H1 (cell line): ENCODE data around the gene TLR5. TPM values are rescaled to one million over a fixed set of nuclear protein-coding genes. Genes with fewer than 3 reads are reported as not detected.
A peak's percentile ranks its signal among the peaks of the same experiment; 100 is the strongest.

Experiments
- CTCF ChIA-PET: fragments of 300-600 bp; sonication (Branson Sonifier 250); formaldehyde crosslinking; loops from one replicate; lab custom pipeline; 2021; ENCODE audit not compliant: partially characterized antibody; lab: Charles Lee
- POLR2A ChIA-PET: fragments of 300-600 bp; sonication (Branson Sonifier 250); formaldehyde crosslinking; loops from one replicate; lab custom pipeline; 2021; ENCODE audit warnings: inconsistent platforms; ENCODE audit not compliant: partially characterized antibody; lab: Charles Lee
- DNase-seq, 2 experiments: peaks; one replicate each; pipeline versions ENCODE4 v3.0.0 to v3.0.0-alpha.2; 2010 to 2022; ENCODE audit warnings: low spot score in 2 of 2, low read depth in 1 of 2, mixed read lengths in 1 of 2
- FAIRE-seq: peaks from 2 replicates; lab custom pipeline; 2011; peaks lifted over from hg19 to GRCh38; lab: Jason Lieb, UNC
- H2AFZ ChIP-seq: 2 replicates; pipeline ENCODE4 v1.8.1; 2012; ENCODE audit warnings: low read length, inconsistent platforms
- H2AK5ac ChIP-seq: 2 replicates; pipeline ENCODE4 v1.6.1; 2013; ENCODE audit warnings: low read depth, low read length
- H2BK120ac ChIP-seq: replicated peaks from 2 replicates; pipeline ENCODE3; 2013; ENCODE audit warnings: low read depth, low read length, inconsistent platforms
- H2BK12ac ChIP-seq: 2 replicates; pipeline ENCODE4 v1.6.1; 2013; ENCODE audit warnings: low read depth, low read length
- H2BK15ac ChIP-seq: 2 replicates; pipeline ENCODE4 v1.6.1; 2013; ENCODE audit warnings: low read length
- H2BK20ac ChIP-seq: 2 replicates; pipeline ENCODE4 v1.6.1; 2013; ENCODE audit warnings: low read length
- H2BK5ac ChIP-seq: 2 replicates; pipeline ENCODE4 v1.6.1; 2013; ENCODE audit warnings: low read depth, low read length
- H3K14ac ChIP-seq: 2 replicates; pipeline ENCODE4 v1.6.1; 2013; ENCODE audit warnings: inconsistent platforms; ENCODE audit not compliant: insufficient read length
- H3K18ac ChIP-seq: 2 replicates; pipeline ENCODE4 v1.6.1; 2013; ENCODE audit warnings: low read length; ENCODE audit errors: extremely low read depth
- H3K23ac ChIP-seq: 2 replicates; pipeline ENCODE4 v1.6.1; 2013; ENCODE audit warnings: inconsistent platforms; ENCODE audit not compliant: insufficient read length
- H3K23me2 ChIP-seq: 2 replicates; pipeline ENCODE4 v1.6.1; 2013; ENCODE audit warnings: low read depth, low read length
- H3K27ac ChIP-seq: 2 replicates; pipeline ENCODE4 v1.6.1; 2011; ENCODE audit warnings: low read depth, low read length, inconsistent platforms
- H3K27me3 ChIP-seq, 4 experiments: replicated peaks in 1 of 4; 1 replicate in 1 of 4; 2 replicates in 3 of 4; pipeline versions ENCODE4 v1.6.1 to v1.8.1; 2011 to 2013; ENCODE audit warnings: low read length in 3 of 4, mild to moderate bottlenecking in 3 of 4, inconsistent platforms in 2 of 4, mixed read lengths in 2 of 4, moderate library complexity in 1 of 4; ENCODE audit not compliant: control insufficient read depth in 3 of 4, insufficient read depth in 3 of 4; ENCODE audit errors: extremely low read depth in 1 of 4
- H3K36me3 ChIP-seq, 4 experiments: 2 replicates each; pipeline versions ENCODE4 v1.6.1 to v1.8.1; 2011 to 2013; ENCODE audit warnings: mild to moderate bottlenecking in 4 of 4, low read length in 3 of 4, moderate library complexity in 2 of 4, control low read depth in 1 of 4, inconsistent platforms in 1 of 4; ENCODE audit not compliant: insufficient read depth in 4 of 4, control insufficient read depth in 2 of 4
- H3K4ac ChIP-seq: replicated peaks from 2 replicates; pipeline ENCODE3; 2013; ENCODE audit warnings: low read length, low read depth, mixed read lengths, inconsistent platforms; ENCODE audit not compliant: insufficient read length
- H3K4me1 ChIP-seq, 4 experiments: replicated peaks in 1 of 4; 1 replicate in 1 of 4; 2 replicates in 3 of 4; pipeline versions ENCODE4 v1.6.1 to v1.8.1; 2011 to 2013; ENCODE audit warnings: low read length in 3 of 4, inconsistent platforms in 2 of 4, mixed read lengths in 1 of 4; ENCODE audit not compliant: insufficient read depth in 4 of 4, control insufficient read depth in 3 of 4
- H3K4me2 ChIP-seq, 2 experiments: 2 replicates each; pipeline versions ENCODE4 v1.6.1 to v1.8.1; 2011 to 2013; ENCODE audit warnings: low read depth in 2 of 2, low read length in 2 of 2, control low read depth in 1 of 2, inconsistent platforms in 1 of 2, mild to moderate bottlenecking in 1 of 2; ENCODE audit not compliant: insufficient read depth in 1 of 2
- H3K4me3 ChIP-seq, 4 experiments: fragments of 200-600, 300-600 bp in 1 of 4; sonication (generic), shearing (Covaris generic), sonication (Bioruptor Twin) in 1 of 4; 2 replicates each; pipeline versions ENCODE4 v1.5.1 to v1.8.1; 2011 to 2016; ENCODE audit warnings: low read length in 4 of 4, low read depth in 3 of 4, control low read depth in 2 of 4, inconsistent platforms in 2 of 4, mild to moderate bottlenecking in 2 of 4, mixed read lengths in 1 of 4, moderate library complexity in 1 of 4; ENCODE audit not compliant: insufficient read depth in 2 of 4; ENCODE audit errors: extremely low read depth in 1 of 4
- H3K56ac ChIP-seq: replicated peaks from 2 replicates; pipeline ENCODE3; 2013; ENCODE audit warnings: low read depth, mild to moderate bottlenecking, mixed read lengths, low read length, inconsistent platforms; ENCODE audit not compliant: insufficient read length
- H3K79me1 ChIP-seq: 2 replicates; pipeline ENCODE4 v1.6.1; 2013; ENCODE audit warnings: low read depth, low read length, control low read depth
- H3K79me2 ChIP-seq, 2 experiments: 2 replicates each; pipeline versions ENCODE4 v1.6.1 to v1.8.1; 2012 to 2013; ENCODE audit warnings: low read length in 2 of 2, mild to moderate bottlenecking in 2 of 2, inconsistent platforms in 1 of 2; ENCODE audit not compliant: insufficient read depth in 2 of 2, control insufficient read depth in 1 of 2
- H3K9ac ChIP-seq, 4 experiments: replicated peaks in 1 of 4; 1 replicate in 1 of 4; 2 replicates in 3 of 4; pipeline versions ENCODE4 v1.6.1 to v1.8.1; 2011 to 2013; ENCODE audit warnings: low read depth in 3 of 4, low read length in 3 of 4, control low read depth in 2 of 4, mild to moderate bottlenecking in 2 of 4, moderate library complexity in 2 of 4, inconsistent platforms in 1 of 4; ENCODE audit errors: extremely low read depth in 1 of 4
- H3K9me3 ChIP-seq, 2 experiments: 2 replicates each; pipeline versions ENCODE4 v1.6.1 to v1.8.1; 2012 to 2013; ENCODE audit warnings: mild to moderate bottlenecking in 2 of 2, moderate library complexity in 2 of 2, control low read depth in 1 of 2, inconsistent platforms in 1 of 2, low read depth in 1 of 2, low read length in 1 of 2, mixed read lengths in 1 of 2; ENCODE audit not compliant: insufficient read depth in 2 of 2
- H4K20me1 ChIP-seq, 2 experiments: replicated peaks in 1 of 2; 2 replicates each; pipeline versions ENCODE3 to v1.8.1; 2011 to 2013; ENCODE audit warnings: inconsistent platforms in 2 of 2, low read length in 2 of 2, mild to moderate bottlenecking in 1 of 2; ENCODE audit not compliant: insufficient read depth in 2 of 2, control insufficient read depth in 1 of 2
- H4K5ac ChIP-seq: 2 replicates; pipeline ENCODE4 v1.6.1; 2013; ENCODE audit warnings: low read length, low read depth, mixed read lengths, inconsistent platforms; ENCODE audit not compliant: insufficient read length
- H4K8ac ChIP-seq: 2 replicates; pipeline ENCODE4 v1.8.0; 2013; ENCODE audit warnings: mild to moderate bottlenecking, moderate library complexity, low read length, inconsistent platforms; ENCODE audit not compliant: insufficient read depth; ENCODE audit errors: extremely low read depth
- H4K91ac ChIP-seq: replicated peaks from 2 replicates; pipeline ENCODE3; 2013; ENCODE audit warnings: low read length, mixed read lengths, inconsistent platforms; ENCODE audit not compliant: insufficient read length
- SRF ChIP-seq: IDR thresholded peaks from 2 replicates; pipeline ENCODE4 v1.6.1; 2011; ENCODE audit warnings: mild to moderate bottlenecking, low read depth, low read length, moderate library complexity
- TAF1 ChIP-seq: IDR thresholded peaks from 2 replicates; pipeline ENCODE4 v1.6.1; 2011; ENCODE audit warnings: mild to moderate bottlenecking, low read depth, low read length
- WGBS, 2 experiments: shearing (Covaris generic) in 1 of 2; methylation state at CpG; one replicate each; pipeline versions ENCODE4 v1.1.6 to v1.1.7; 2013 to 2015; ENCODE audit warnings: low lambda C conversion rate in 2 of 2, mixed read lengths in 2 of 2, inconsistent platforms in 1 of 2, low coverage in 1 of 2, missing lambda C conversion rate in 1 of 2; ENCODE audit not compliant: insufficient replicate concordance in 2 of 2, insufficient coverage in 1 of 2, insufficient read length in 1 of 2; ENCODE audit errors: extremely low coverage in 1 of 2, missing lambda C conversion rate in 1 of 2; 5-methylcytosine and 5-hydroxymethylcytosine counted together
- polyA plus RNA-seq, 7 experiments: library from polyadenylated mRNA; depleted of rRNA in 3 of 7; stranded (reverse) in 5 of 7; unstranded in 2 of 7; fragments of >200 nt in 5 of 7; fragments of 200-250 nt in 2 of 7; gene quantifications; 1 replicate in 5 of 7; 2 replicates in 1 of 7; 4 replicates in 1 of 7; pipeline versions ENCODE4 v1.2.1 to v1.2.3, GENCODE V29; 2011 to 2013; ENCODE audit warnings: missing spikeins in 2 of 7, mixed read lengths in 2 of 7
- total RNA-seq: library from RNA; stranded (reverse); fragmentation: NEBNext Ultra II Directional; extraction: Animal tissue kit (Norgen Biotek cat#: 25700); gene quantifications from 2 replicates; pipeline ENCODE4 v1.2.1, GENCODE V29; 2021

Gene TLR5
- total and polyA plus RNA-seq, 2 of the 8 experiments (the other 6 are each of a cell fraction or from before 2014, with no cell fraction given): 0.35 to 0.74 TPM

DNA sequence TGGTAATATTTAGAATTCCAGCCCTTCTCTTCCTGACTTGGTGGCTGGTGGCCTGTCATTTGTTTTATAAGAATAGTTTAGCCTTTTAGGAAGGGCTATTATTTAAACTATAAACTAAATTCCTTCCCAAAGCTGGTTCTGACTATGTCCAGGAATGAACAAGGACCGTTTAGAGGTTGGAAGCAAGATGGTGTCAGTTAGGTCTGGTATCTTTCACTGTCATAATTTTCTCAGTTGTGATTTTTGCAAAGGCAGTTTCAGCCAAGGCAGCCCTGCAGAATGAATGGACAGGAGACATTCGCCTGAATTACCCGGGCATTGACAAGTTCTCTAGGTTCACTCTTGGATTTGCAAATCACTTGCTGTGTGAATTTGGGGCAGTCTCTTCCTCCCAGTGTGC is 67.2 kb downstream of the TLR5 start:
- WGBS, 2 experiments: 94% methylated on average over 3 of the region's 3 CpGs; no CpG with 5 or more reads in 1 of the 2 experiments
- Histone ChIP-seq H3K79me2 (no peaks in the 10 kb centered on the region), H4K8ac (no peak overlapping the region), H2BK15ac (no peak overlapping the region), H2BK5ac (no peak overlapping the region), H3K27ac (no peak overlapping the region), H3K79me1 (no peaks in the 10 kb centered on the region), H3K4me2 (no peak overlapping the region), H3K23me2 (no peaks in the 10 kb centered on the region), H4K5ac (no peak overlapping the region), H3K14ac (no peak overlapping the region), H3K23ac (no peak overlapping the region), H3K4me3 (no peak overlapping the region), H2BK12ac (no peak overlapping the region), H4K91ac (no peak overlapping the region), H3K4ac (no peak overlapping the region), H3K36me3 (no peaks in the 10 kb centered on the region), H3K9ac (no peak overlapping the region), H3K4me1 (peaks cover 4 to 11% (median 7%) of the 10 kb centered on the region in 4 experiments), H3K9me3 (0 out of 4 replicates have a peak, but pooled peaks cover 0 to 3% of the 10 kb centered on the region in 2 experiments), H2AK5ac (no peak overlapping the region), H3K27me3 (no peaks in the 10 kb centered on the region), H2BK120ac (no peak overlapping the region), H3K18ac (no peak overlapping the region), H2AFZ (no peak overlapping the region), H4K20me1 (no peaks in the 10 kb centered on the region), H3K56ac (no peak overlapping the region), H2BK20ac (peak overlapping the region; percentile 41; the same call in 1 of the 2 replicates)
- ChIA-PET POLR2A (interaction anchor here (0.7 to 6.2 kb wide), 6 partner anchors 22 to 65 kb away, joined by 3 to 43 read pairs (median 18); no protein-coding TSS in a partner anchor), CTCF (interaction anchor here (1.2 to 18.1 kb wide), 4 partner anchors 13 to 282 kb away, joined by 3 to 163 read pairs (median 8); no protein-coding TSS in a partner anchor)
- no peak for DNase-seq
- TF ChIP-seq SRF: no peak
- TF ChIP-seq TAF1: no peak
- FAIRE-seq: no peak
